Endothelial cell (in vitro differentiated cells): Measurements from ENCODE around the gene VTCN1. TPM values are rescaled to one million over a fixed set of nuclear protein-coding genes. Genes with fewer than 3 reads are reported as not detected.

Source experiments
- DNase-seq: peaks from one replicate; pipeline ENCODE4 v3.0.0; 2021; ENCODE audit warnings: low spot score
- H3K27ac Mint-ChIP-seq: one replicate; pipeline ENCODE4 v1.8.0; 2021; ENCODE audit warnings: mixed read lengths, inconsistent platforms; ENCODE audit not compliant: unreplicated experiment
- H3K27me3 Mint-ChIP-seq: one replicate; pipeline ENCODE4 v1.8.0; 2021; ENCODE audit warnings: mild to moderate bottlenecking, moderate library complexity, mixed read lengths, inconsistent platforms; ENCODE audit not compliant: unreplicated experiment
- H3K36me3 Mint-ChIP-seq: one replicate; pipeline ENCODE4 v1.8.0; 2021; ENCODE audit warnings: mild to moderate bottlenecking, low read depth, mixed read lengths, inconsistent platforms; ENCODE audit not compliant: unreplicated experiment
- H3K4me1 Mint-ChIP-seq: one replicate; pipeline ENCODE4 v1.8.0; 2021; ENCODE audit warnings: mild to moderate bottlenecking, mixed read lengths, inconsistent platforms; ENCODE audit not compliant: unreplicated experiment
- H3K4me3 Mint-ChIP-seq: one replicate; pipeline ENCODE4 v1.8.0; 2021; ENCODE audit warnings: mild to moderate bottlenecking, mixed read lengths, inconsistent platforms; ENCODE audit not compliant: unreplicated experiment
- H3K9me3 Mint-ChIP-seq: one replicate; pipeline ENCODE4 v1.8.0; 2021; ENCODE audit warnings: mixed read lengths, inconsistent platforms; ENCODE audit not compliant: unreplicated experiment
- total RNA-seq: library from RNA; stranded (reverse); fragmentation: NEBNext Ultra II Directional; extraction: Animal tissue kit (Norgen Biotek cat#: 25700); gene quantifications from one replicate; pipeline ENCODE4 v1.2.1, GENCODE V29; 2021; ENCODE audit not compliant: unreplicated experiment
- TF ChIP-seq, protein P1 (sequence below): fragments of 200-600 bp; sonication (generic); IDR thresholded peaks from one replicate; pipeline ENCODE4 v1.5.0; 2021; ENCODE audit warnings: antibody characterized with exemption; ENCODE audit not compliant: unreplicated experiment

Gene VTCN1
- total RNA-seq, 1 donor from 2014 or later: 0.23 TPM

DNA sequence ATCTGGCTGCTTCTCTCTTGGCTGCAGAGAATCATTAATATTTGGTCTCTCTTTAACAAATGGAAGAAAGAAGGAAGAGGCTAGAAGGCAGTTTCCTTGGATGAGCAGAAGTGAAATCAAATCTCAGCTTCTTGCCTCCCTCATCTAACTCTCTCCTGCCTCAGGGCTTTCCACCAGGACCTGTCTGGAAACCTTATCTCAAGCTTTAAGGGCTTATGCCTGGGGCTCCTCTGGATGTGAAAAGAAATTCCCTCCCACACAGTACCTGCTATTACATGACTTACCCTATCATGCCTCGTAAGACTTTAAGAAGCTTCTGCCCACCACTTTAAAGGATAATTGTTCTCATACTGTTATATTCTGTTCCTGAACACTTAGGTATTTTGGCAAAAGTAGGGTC is 8.9 kb downstream of the VTCN1 start:
- Mint-ChIP-seq H3K4me3 (no peak overlapping the region), H3K27me3 (peaks cover 4% of the 10 kb centered on the region), H3K4me1 (no peaks in the 10 kb centered on the region), H3K27ac (no peak overlapping the region), H3K36me3 (no peaks in the 10 kb centered on the region), H3K9me3 (no peaks in the 10 kb centered on the region)
- no peak for DNase-seq
- TF ChIP-seq, protein P1, sequence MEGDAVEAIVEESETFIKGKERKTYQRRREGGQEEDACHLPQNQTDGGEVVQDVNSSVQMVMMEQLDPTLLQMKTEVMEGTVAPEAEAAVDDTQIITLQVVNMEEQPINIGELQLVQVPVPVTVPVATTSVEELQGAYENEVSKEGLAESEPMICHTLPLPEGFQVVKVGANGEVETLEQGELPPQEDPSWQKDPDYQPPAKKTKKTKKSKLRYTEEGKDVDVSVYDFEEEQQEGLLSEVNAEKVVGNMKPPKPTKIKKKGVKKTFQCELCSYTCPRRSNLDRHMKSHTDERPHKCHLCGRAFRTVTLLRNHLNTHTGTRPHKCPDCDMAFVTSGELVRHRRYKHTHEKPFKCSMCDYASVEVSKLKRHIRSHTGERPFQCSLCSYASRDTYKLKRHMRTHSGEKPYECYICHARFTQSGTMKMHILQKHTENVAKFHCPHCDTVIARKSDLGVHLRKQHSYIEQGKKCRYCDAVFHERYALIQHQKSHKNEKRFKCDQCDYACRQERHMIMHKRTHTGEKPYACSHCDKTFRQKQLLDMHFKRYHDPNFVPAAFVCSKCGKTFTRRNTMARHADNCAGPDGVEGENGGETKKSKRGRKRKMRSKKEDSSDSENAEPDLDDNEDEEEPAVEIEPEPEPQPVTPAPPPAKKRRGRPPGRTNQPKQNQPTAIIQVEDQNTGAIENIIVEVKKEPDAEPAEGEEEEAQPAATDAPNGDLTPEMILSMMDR: no peak

DNA sequence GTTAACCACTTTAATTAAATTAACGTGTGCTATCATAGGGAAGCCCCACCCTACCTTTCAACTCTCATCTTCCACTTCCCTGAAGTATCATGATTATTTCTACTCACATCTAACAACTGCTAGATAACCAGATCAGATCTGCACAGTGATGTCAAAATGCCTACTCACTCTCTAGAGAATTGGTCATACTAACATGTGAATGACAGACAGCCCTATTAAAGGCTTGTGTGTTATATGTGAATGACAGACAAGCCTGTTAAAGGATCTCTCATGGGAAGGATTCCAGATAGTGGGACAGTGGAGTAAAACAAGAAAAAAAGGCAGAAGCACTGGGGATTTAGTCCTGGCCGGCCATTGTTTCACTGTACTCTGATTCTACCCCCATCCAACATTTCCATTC is 12.6 kb downstream of the VTCN1 start:
- no peaks in the 10 kb centered on the region for H3K36me3 Mint-ChIP-seq
- H3K4me3 Mint-ChIP-seq: no peak overlapping the region
- H3K9me3 Mint-ChIP-seq: no peaks in the 10 kb centered on the region
- H3K27ac Mint-ChIP-seq: no peak overlapping the region
- TF ChIP-seq, protein P1: no peak
- DNase-seq: no peak
- H3K4me1 Mint-ChIP-seq: no peaks in the 10 kb centered on the region
- H3K27me3 Mint-ChIP-seq: peaks cover 3% of the 10 kb centered on the region

DNA sequence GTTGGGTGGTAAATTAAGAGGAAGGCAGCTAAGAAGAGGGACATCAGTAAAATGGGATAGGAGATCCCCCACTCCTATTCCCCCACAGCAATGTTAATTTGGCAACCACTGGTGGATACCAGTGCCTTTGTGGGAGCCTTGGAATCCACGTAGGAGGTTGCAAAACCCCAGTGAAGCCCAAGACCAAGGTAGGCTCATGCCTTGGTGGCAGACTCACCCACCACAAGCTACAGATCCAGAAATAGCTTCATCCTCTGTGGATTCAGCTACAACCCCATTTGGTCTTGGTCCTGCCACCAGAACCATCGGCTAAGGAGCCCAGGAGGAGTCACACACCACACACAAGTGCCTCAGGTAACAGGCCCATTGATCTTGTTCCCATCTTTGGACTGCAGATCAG is 21.0 kb downstream of the VTCN1 start:
- Mint-ChIP-seq H3K4me1 (peaks cover 9% of the 10 kb centered on the region), H3K4me3 (no peak overlapping the region), H3K9me3 (no peaks in the 10 kb centered on the region), H3K27me3 (no peaks in the 10 kb centered on the region), H3K36me3 (no peaks in the 10 kb centered on the region), H3K27ac (no peak overlapping the region)
- TF ChIP-seq, protein P1: no peak
- no peak for DNase-seq

DNA sequence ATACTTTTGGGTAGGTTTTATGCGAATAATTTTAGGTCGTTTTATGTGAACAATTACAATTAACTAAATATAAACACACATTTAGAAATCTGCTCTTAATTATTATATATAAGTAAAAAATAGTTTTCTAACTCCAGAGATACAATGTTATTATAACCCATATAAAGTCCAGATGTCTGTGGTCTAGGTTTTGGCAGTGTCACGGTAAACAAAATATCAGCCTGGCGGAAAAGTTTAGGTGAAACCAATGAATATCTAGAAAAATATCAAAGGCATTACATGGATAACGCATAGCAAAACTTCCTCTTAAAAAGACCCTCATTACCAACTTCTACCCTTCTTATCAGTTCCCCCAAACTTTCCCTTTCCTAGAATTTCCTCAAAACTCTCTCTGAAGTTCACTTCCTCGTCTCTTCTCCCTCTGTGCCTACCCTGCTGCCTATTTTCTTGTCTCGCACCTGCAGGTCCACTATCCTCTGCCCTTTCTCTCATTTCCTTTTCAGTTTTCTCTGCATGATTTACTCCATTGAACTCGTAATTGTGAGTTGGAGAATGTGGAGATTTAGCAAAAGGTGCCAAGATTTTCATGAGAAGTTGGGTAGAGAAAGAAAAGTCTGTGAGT is 21.8 kb downstream of the VTCN1 start:
- no peaks in the 10 kb centered on the region for H3K27me3 Mint-ChIP-seq
- no peaks in the 10 kb centered on the region for H3K36me3 Mint-ChIP-seq
- H3K4me1 Mint-ChIP-seq: peaks cover 9% of the 10 kb centered on the region
- DNase-seq: no peak
- H3K4me3 Mint-ChIP-seq: no peak overlapping the region
- H3K9me3 Mint-ChIP-seq: no peaks in the 10 kb centered on the region
- TF ChIP-seq, protein P1: no peak
- no peak overlapping the region for H3K27ac Mint-ChIP-seq

DNA sequence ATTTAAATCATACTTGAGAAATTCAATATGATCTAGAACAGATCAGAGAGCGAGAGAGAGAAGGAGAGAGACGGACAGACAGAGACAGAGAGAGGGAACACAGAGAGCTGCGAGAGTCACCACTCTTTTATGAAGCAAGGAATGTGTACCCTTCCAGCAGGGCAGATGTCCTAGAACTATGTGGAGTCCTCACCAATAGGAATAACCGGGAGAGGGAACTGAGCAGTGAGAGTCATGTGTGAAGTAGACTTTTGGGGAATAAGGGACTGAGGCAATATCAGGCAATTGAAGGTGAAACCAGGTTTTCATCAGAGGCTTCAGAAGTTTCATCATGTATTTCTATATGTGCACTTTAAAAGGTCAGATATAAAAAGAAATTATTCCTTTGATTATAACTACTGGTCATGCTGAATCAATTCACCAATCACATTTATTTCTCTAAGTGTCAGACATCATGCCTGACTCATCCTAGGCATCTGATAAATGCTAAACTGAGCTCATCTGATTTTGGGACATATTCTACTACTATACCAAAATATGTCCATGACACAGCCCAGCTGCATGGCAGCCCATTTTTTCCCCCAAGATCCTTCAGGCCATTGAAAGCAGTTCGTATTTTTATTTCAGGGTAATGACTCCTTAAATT is 22.4 kb downstream of the VTCN1 start:
- Mint-ChIP-seq H3K27ac (no peak overlapping the region), H3K36me3 (no peaks in the 10 kb centered on the region), H3K4me1 (peaks cover 9% of the 10 kb centered on the region), H3K4me3 (no peak overlapping the region), H3K9me3 (no peaks in the 10 kb centered on the region), H3K27me3 (no peaks in the 10 kb centered on the region)
- TF ChIP-seq, protein P1: no peak
- no peak for DNase-seq
